ENCODE measurements around the gene ASTN2.

DNA sequence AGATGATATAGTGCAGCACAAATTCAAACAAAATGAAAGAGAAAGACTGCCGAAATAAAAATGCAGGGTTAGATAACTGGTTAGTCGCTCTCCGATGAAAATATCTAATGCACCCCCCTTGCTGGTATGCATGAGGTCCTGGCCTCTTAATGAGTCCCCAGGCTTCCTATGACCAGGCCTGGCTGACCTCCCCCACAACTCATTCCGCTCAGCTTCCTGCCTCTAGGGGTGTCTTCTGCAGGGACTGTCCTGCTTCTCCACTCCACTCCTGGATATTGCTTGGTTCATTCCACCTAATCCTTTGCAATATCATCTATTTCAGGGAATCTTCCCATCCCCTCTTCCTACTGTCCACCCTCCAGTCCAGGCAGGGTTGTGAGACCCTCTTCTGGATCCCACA lies 341.8 kb downstream of the ASTN2 start:
- no peak for TF ChIP-seq ZNF274 (IDR thresholded peaks at IDR 0.05; ENCODE audit: low read depth, low read length)
- TF ChIP-seq CEBPB (IDR thresholded peaks at IDR 0.05; ENCODE audit: low read depth), result no peak
- TF ChIP-seq, protein P1, sequence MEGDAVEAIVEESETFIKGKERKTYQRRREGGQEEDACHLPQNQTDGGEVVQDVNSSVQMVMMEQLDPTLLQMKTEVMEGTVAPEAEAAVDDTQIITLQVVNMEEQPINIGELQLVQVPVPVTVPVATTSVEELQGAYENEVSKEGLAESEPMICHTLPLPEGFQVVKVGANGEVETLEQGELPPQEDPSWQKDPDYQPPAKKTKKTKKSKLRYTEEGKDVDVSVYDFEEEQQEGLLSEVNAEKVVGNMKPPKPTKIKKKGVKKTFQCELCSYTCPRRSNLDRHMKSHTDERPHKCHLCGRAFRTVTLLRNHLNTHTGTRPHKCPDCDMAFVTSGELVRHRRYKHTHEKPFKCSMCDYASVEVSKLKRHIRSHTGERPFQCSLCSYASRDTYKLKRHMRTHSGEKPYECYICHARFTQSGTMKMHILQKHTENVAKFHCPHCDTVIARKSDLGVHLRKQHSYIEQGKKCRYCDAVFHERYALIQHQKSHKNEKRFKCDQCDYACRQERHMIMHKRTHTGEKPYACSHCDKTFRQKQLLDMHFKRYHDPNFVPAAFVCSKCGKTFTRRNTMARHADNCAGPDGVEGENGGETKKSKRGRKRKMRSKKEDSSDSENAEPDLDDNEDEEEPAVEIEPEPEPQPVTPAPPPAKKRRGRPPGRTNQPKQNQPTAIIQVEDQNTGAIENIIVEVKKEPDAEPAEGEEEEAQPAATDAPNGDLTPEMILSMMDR (IDR thresholded peaks at IDR 0.05 in 2 of 3, conservative IDR thresholded peaks at IDR 0.05 in 1 of 3; ENCODE audit: borderline replicate concordance in 1 of 3, insufficient read depth in 1 of 3, low read depth in 2 of 3, low read length in 2 of 3), result no peak
- TF ChIP-seq, protein P2, sequence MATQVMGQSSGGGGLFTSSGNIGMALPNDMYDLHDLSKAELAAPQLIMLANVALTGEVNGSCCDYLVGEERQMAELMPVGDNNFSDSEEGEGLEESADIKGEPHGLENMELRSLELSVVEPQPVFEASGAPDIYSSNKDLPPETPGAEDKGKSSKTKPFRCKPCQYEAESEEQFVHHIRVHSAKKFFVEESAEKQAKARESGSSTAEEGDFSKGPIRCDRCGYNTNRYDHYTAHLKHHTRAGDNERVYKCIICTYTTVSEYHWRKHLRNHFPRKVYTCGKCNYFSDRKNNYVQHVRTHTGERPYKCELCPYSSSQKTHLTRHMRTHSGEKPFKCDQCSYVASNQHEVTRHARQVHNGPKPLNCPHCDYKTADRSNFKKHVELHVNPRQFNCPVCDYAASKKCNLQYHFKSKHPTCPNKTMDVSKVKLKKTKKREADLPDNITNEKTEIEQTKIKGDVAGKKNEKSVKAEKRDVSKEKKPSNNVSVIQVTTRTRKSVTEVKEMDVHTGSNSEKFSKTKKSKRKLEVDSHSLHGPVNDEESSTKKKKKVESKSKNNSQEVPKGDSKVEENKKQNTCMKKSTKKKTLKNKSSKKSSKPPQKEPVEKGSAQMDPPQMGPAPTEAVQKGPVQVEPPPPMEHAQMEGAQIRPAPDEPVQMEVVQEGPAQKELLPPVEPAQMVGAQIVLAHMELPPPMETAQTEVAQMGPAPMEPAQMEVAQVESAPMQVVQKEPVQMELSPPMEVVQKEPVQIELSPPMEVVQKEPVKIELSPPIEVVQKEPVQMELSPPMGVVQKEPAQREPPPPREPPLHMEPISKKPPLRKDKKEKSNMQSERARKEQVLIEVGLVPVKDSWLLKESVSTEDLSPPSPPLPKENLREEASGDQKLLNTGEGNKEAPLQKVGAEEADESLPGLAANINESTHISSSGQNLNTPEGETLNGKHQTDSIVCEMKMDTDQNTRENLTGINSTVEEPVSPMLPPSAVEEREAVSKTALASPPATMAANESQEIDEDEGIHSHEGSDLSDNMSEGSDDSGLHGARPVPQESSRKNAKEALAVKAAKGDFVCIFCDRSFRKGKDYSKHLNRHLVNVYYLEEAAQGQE (IDR thresholded peaks at IDR 0.05; ENCODE audit: low read depth), result no peak
- TF ChIP-seq, protein P3, sequence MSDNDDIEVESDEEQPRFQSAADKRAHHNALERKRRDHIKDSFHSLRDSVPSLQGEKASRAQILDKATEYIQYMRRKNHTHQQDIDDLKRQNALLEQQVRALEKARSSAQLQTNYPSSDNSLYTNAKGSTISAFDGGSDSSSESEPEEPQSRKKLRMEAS (IDR thresholded peaks at IDR 0.05), result no peak
- TF ChIP-seq YY1 (IDR thresholded peaks at IDR 0.05; ENCODE audit: extremely low read depth, insufficient replicate concordance, low read depth, low read length), result no peak
